SU-DHL-6 (cell line): ENCODE measurements around the gene RBM4.

ENCODE experiments used
- EZH2phosphoT487 ChIP-seq: fragments of 200-600 bp; sonication (generic), shearing (Covaris generic); conservative IDR thresholded peaks from 2 replicates; pipeline ENCODE4 v1.6.1; 2018; ENCODE audit warnings: mild to moderate bottlenecking, antibody characterized with exemption, low read length, moderate library complexity, mixed read lengths
- TF ChIP-seq, protein P1 (sequence below): fragments of 200-600 bp; sonication (generic); IDR thresholded peaks from one replicate; pipeline ENCODE4 v1.5.1; 2017; ENCODE audit warnings: antibody characterized with exemption, mild to moderate bottlenecking, low read length, moderate library complexity; ENCODE audit not compliant: insufficient read depth, poor library complexity, severe bottlenecking

- TF ChIP-seq, protein P1, sequence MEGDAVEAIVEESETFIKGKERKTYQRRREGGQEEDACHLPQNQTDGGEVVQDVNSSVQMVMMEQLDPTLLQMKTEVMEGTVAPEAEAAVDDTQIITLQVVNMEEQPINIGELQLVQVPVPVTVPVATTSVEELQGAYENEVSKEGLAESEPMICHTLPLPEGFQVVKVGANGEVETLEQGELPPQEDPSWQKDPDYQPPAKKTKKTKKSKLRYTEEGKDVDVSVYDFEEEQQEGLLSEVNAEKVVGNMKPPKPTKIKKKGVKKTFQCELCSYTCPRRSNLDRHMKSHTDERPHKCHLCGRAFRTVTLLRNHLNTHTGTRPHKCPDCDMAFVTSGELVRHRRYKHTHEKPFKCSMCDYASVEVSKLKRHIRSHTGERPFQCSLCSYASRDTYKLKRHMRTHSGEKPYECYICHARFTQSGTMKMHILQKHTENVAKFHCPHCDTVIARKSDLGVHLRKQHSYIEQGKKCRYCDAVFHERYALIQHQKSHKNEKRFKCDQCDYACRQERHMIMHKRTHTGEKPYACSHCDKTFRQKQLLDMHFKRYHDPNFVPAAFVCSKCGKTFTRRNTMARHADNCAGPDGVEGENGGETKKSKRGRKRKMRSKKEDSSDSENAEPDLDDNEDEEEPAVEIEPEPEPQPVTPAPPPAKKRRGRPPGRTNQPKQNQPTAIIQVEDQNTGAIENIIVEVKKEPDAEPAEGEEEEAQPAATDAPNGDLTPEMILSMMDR, result no peak
- no peak for TF ChIP-seq EZH2phosphoT487
Observed at GRCh38 chr11:66652651-66653050, 14.1 kb downstream of the RBM4 start.
